ENCODE measurements around the gene SLC9A9. TPM values are rescaled to one million over a fixed set of nuclear protein-coding genes. Genes with fewer than 3 reads are reported as not detected.
"Not testable (repeated sequence)": the region's sequence is repeated elsewhere in the genome, so short reads cannot be mapped to it uniquely, and the experiment has no call there.

SLC9A9 gene
- total RNA-seq, 1 donor from 2014 or later = 1.2 TPM

GRCh38 chr3:143699424-143699823 is 148.8 kb downstream of the SLC9A9 start:
- DNase-seq (ENCODE audit: extremely low read depth, low read depth, low spot score) = no peak

- no peak for DNase-seq (ENCODE audit: extremely low read depth, low read depth, low spot score)
These were observed 149.5 kb downstream of the SLC9A9 start for GRCh38 chr3:143698682-143699303.

- DNase-seq (ENCODE audit: extremely low read depth, low read depth, low spot score) = no peak
These were observed 150.3 kb downstream of the SLC9A9 start for GRCh38 chr3:143697975-143698374.

- not testable (repeated sequence) for DNase-seq (ENCODE audit: extremely low read depth, low read depth, low spot score)
These were observed 152.9 kb downstream of the SLC9A9 start for GRCh38 chr3:143695333-143695732.

- no peak for DNase-seq (ENCODE audit: extremely low read depth, low read depth, low spot score)
These were observed 154.8 kb downstream of the SLC9A9 start for GRCh38 chr3:143693506-143693905.

GRCh38 chr3:143686638-143687197 is 161.6 kb downstream of the SLC9A9 start:
- DNase-seq (ENCODE audit: extremely low read depth, low read depth, low spot score) = no peak

- no peak for DNase-seq (ENCODE audit: extremely low read depth, low read depth, low spot score)
These were observed 162.8 kb downstream of the SLC9A9 start for GRCh38 chr3:143685491-143685890.

- DNase-seq (ENCODE audit: extremely low read depth, low read depth, low spot score) = no peak
These were observed 170.8 kb downstream of the SLC9A9 start for GRCh38 chr3:143677430-143677829.

GRCh38 chr3:143676747-143677146 is 171.5 kb downstream of the SLC9A9 start:
- DNase-seq (ENCODE audit: extremely low read depth, low read depth, low spot score) = no peak

- no peak for DNase-seq (ENCODE audit: extremely low read depth, low read depth, low spot score)
These were observed 172.2 kb downstream of the SLC9A9 start for GRCh38 chr3:143676021-143676420.

GRCh38 chr3:143674100-143674968 is 173.9 kb downstream of the SLC9A9 start:
- DNase-seq (ENCODE audit: extremely low read depth, low read depth, low spot score) = peak; percentile 47

GRCh38 chr3:143672396-143673165 is 175.7 kb downstream of the SLC9A9 start:
- DNase-seq (ENCODE audit: extremely low read depth, low read depth, low spot score) = no peak

GRCh38 chr3:143671626-143672025 is 176.6 kb downstream of the SLC9A9 start:
- DNase-seq (ENCODE audit: extremely low read depth, low read depth, low spot score) = no peak

- DNase-seq (ENCODE audit: extremely low read depth, low read depth, low spot score) = no peak
These were observed 179.1 kb downstream of the SLC9A9 start for GRCh38 chr3:143668924-143669790.

GRCh38 chr3:143668385-143668784 is 179.9 kb downstream of the SLC9A9 start:
- DNase-seq (ENCODE audit: extremely low read depth, low read depth, low spot score) = no peak

- DNase-seq (ENCODE audit: extremely low read depth, low read depth, low spot score) = no peak
These were observed 186.6 kb downstream of the SLC9A9 start for GRCh38 chr3:143661677-143662076.

- no peak for DNase-seq (ENCODE audit: extremely low read depth, low read depth, low spot score)
These were observed 189.4 kb downstream of the SLC9A9 start for GRCh38 chr3:143658861-143659260.

GRCh38 chr3:143658116-143658515 is 190.2 kb downstream of the SLC9A9 start:
- no peak for DNase-seq (ENCODE audit: extremely low read depth, low read depth, low spot score)

GRCh38 chr3:143657391-143657790 is 190.9 kb downstream of the SLC9A9 start:
- DNase-seq (ENCODE audit: extremely low read depth, low read depth, low spot score) = no peak

- no peak for DNase-seq (ENCODE audit: extremely low read depth, low read depth, low spot score)
These were observed 193.4 kb downstream of the SLC9A9 start for GRCh38 chr3:143654906-143655305.

Measured in glomerular endothelial cell (primary cell).